IMR-90 (cell line): ENCODE measurements around the gene CUEDC2. TPM values are rescaled to one million over a fixed set of nuclear protein-coding genes. Genes with fewer than 3 reads are reported as not detected.

Source experiments
- ATAC-seq: fragments of 200-7000 bp; cut with Tn5 transposase; 2 replicates; pipeline ENCODE4 v1.9.1; 2020; ENCODE audit warnings: low read depth, mild to moderate bottlenecking, moderate library complexity
- BruUV-seq: library from RNA; stranded (reverse); fragments of 400-500 nt; replicated peaks from 2 replicates; lab custom pipeline; 2021; lab: Mats Ljungman, UMichigan
- CTCF ChIA-PET: fragments of 300-600 bp; formaldehyde crosslinking; extraction: SDS; loops from one replicate; lab custom pipeline; 2021; ENCODE audit warnings: antibody characterized with exemption; lab: Yijun Ruan, JAX
- POLR2A ChIA-PET: fragments of 300-600 bp; sonication (Branson Sonifier 250); formaldehyde crosslinking; loops from one replicate; lab custom pipeline; 2022; ENCODE audit warnings: antibody characterized with exemption; ENCODE audit not compliant: unreplicated experiment; lab: Charles Lee
- DNase-seq: peaks from one replicate; pipeline ENCODE4 v3.0.0; 2013
- H2AFZ ChIP-seq: replicated peaks from 2 replicates; pipeline ENCODE3; 2013; ENCODE audit warnings: low read length, mild to moderate bottlenecking; ENCODE audit not compliant: poor library complexity
- H2AK5ac ChIP-seq: 2 replicates; pipeline ENCODE4 v1.6.1; 2013; ENCODE audit warnings: low read depth, low read length, inconsistent platforms
- H2AK9ac ChIP-seq: replicated peaks from 2 replicates; pipeline ENCODE3; 2013; ENCODE audit warnings: mild to moderate bottlenecking, low read depth, low read length, moderate library complexity; ENCODE audit not compliant: poor library complexity
- H2BK120ac ChIP-seq: 2 replicates; pipeline ENCODE4 v1.6.1; 2013; ENCODE audit warnings: low read depth, low read length, inconsistent platforms
- H2BK15ac ChIP-seq: 3 replicates; pipeline ENCODE4 v1.6.1; 2013; ENCODE audit warnings: low read depth, low read length, inconsistent platforms
- H2BK20ac ChIP-seq: 2 replicates; pipeline ENCODE4 v1.6.1; 2013; ENCODE audit warnings: low read depth, mild to moderate bottlenecking, inconsistent platforms, low read length, moderate library complexity
- H2BK5ac ChIP-seq: 2 replicates; pipeline ENCODE4 v1.6.1; 2013; ENCODE audit warnings: mild to moderate bottlenecking, low read depth, low read length, inconsistent platforms; ENCODE audit not compliant: poor library complexity, severe bottlenecking
- H3K14ac ChIP-seq: replicated peaks from 2 replicates; pipeline ENCODE4 v1.6.1; 2013; ENCODE audit warnings: low read depth, low read length, inconsistent platforms
- H3K18ac ChIP-seq: 2 replicates; pipeline ENCODE4 v1.6.1; 2013; ENCODE audit warnings: low read depth, low read length, control low read depth
- H3K23ac ChIP-seq: 2 replicates; pipeline ENCODE4 v1.6.1; 2013; ENCODE audit warnings: low read depth, low read length, inconsistent platforms
- H3K27ac ChIP-seq: 2 replicates; pipeline ENCODE4 v1.5.1; 2013; ENCODE audit warnings: mild to moderate bottlenecking, control low read depth, low read length; ENCODE audit not compliant: insufficient read depth
- H3K27me3 ChIP-seq: 2 replicates; pipeline ENCODE4 v1.6.1; 2013; ENCODE audit warnings: low read length; ENCODE audit not compliant: control insufficient read depth, insufficient read depth
- H3K36me3 ChIP-seq: 2 replicates; pipeline ENCODE4 v1.6.1; 2013; ENCODE audit warnings: low read length, mixed read lengths; ENCODE audit not compliant: control insufficient read depth, insufficient read depth
- H3K4ac ChIP-seq: 2 replicates; pipeline ENCODE4 v1.6.1; 2013; ENCODE audit warnings: low read depth, low read length, inconsistent platforms
- H3K4me1 ChIP-seq: 2 replicates; pipeline ENCODE4 v1.6.1; 2013; ENCODE audit warnings: low read length, mixed read lengths; ENCODE audit not compliant: control insufficient read depth, insufficient read depth
- H3K4me2 ChIP-seq: 2 replicates; pipeline ENCODE4 v1.6.1; 2013; ENCODE audit warnings: low read depth, mild to moderate bottlenecking, control low read depth, low read length, moderate library complexity
- H3K4me3 ChIP-seq: 2 replicates; pipeline ENCODE4 v1.5.1; 2013; ENCODE audit warnings: low read depth, mild to moderate bottlenecking, control low read depth, low read length, moderate library complexity; ENCODE audit not compliant: insufficient read depth
- H3K56ac ChIP-seq: 2 replicates; pipeline ENCODE4 v1.6.1; 2013; ENCODE audit warnings: low read length, inconsistent platforms; ENCODE audit not compliant: insufficient read depth; ENCODE audit errors: extremely low read depth
- H3K79me1 ChIP-seq, 2 experiments: 2 replicates each; pipeline ENCODE4 v1.6.1; 2013; ENCODE audit warnings: low read length in 2 of 2, inconsistent platforms in 1 of 2, low read depth in 1 of 2
- H3K9ac ChIP-seq: 2 replicates; pipeline ENCODE4 v1.6.1; 2013; ENCODE audit warnings: low read depth, low read length, control low read depth
- H3K9me1 ChIP-seq: 2 replicates; pipeline ENCODE4 v1.6.1; 2013; ENCODE audit warnings: low read length, inconsistent platforms; ENCODE audit not compliant: insufficient read depth
- H3K9me3 ChIP-seq: 2 replicates; pipeline ENCODE4 v1.6.1; 2013; ENCODE audit warnings: low read length; ENCODE audit not compliant: control insufficient read depth, insufficient read depth
- H4K20me1 ChIP-seq: 2 replicates; pipeline ENCODE4 v1.6.1; 2013; ENCODE audit warnings: low read length, inconsistent platforms; ENCODE audit not compliant: insufficient read depth
- H4K5ac ChIP-seq: 2 replicates; pipeline ENCODE4 v1.6.1; 2013; ENCODE audit warnings: mild to moderate bottlenecking, low read depth, low read length, control low read depth
- H4K8ac ChIP-seq, 2 experiments: 2 replicates each; pipeline ENCODE4 v1.6.1; 2013; ENCODE audit warnings: low read depth in 2 of 2, low read length in 2 of 2, control low read depth in 1 of 2, inconsistent platforms in 1 of 2
- H4K91ac ChIP-seq: 2 replicates; pipeline ENCODE4 v1.6.1; 2013; ENCODE audit warnings: low read depth, low read length, inconsistent platforms; ENCODE audit not compliant: insufficient read depth
- BHLHE40 ChIP-seq: fragments of 150-350 bp; IDR thresholded peaks from 2 replicates; pipeline ENCODE4 v1.6.1; 2016; ENCODE audit warnings: mild to moderate bottlenecking, low read depth, low read length
- CEBPB ChIP-seq: IDR thresholded peaks from 2 replicates; pipeline ENCODE4 v1.6.1; 2012; ENCODE audit warnings: low read depth, low read length, improper control_type of control experiment
- CHD1 ChIP-seq: IDR thresholded peaks from 2 replicates; pipeline ENCODE4 v1.6.1; 2012; ENCODE audit warnings: low read depth, low read length, improper control_type of control experiment
- FOS ChIP-seq: fragments of 150-350 bp; IDR thresholded peaks from 2 replicates; pipeline ENCODE4 v1.6.1; 2016; ENCODE audit warnings: low read depth, low read length
- MAFK ChIP-seq: IDR thresholded peaks from 2 replicates; pipeline ENCODE4 v1.6.1; 2012; ENCODE audit warnings: low read depth, low read length, improper control_type of control experiment
- MAZ ChIP-seq: IDR thresholded peaks from 2 replicates; pipeline ENCODE4 v1.6.1; 2012; ENCODE audit warnings: low read depth, mild to moderate bottlenecking, low read length, improper control_type of control experiment, moderate library complexity, borderline replicate concordance
- MXI1 ChIP-seq: IDR thresholded peaks from 2 replicates; pipeline ENCODE4 v1.6.1; 2012; ENCODE audit warnings: low read depth, mild to moderate bottlenecking, low read length, moderate library complexity, borderline replicate concordance
- NFE2L2 ChIP-seq: fragments of 150-350 bp; IDR thresholded peaks from 2 replicates; pipeline ENCODE4 v1.6.1; 2016; ENCODE audit warnings: low read depth, mild to moderate bottlenecking, low read length
- POLR2A ChIP-seq: IDR thresholded peaks from 2 replicates; pipeline ENCODE4 v1.6.1; 2012; ENCODE audit warnings: mild to moderate bottlenecking, low read depth, low read length
- RAD21 ChIP-seq: IDR thresholded peaks from 2 replicates; pipeline ENCODE4 v1.6.1; 2012; ENCODE audit warnings: low read length, improper control_type of control experiment
- RCOR1 ChIP-seq: IDR thresholded peaks from 2 replicates; pipeline ENCODE4 v1.6.1; 2012; ENCODE audit warnings: mild to moderate bottlenecking, low read length, improper control_type of control experiment; ENCODE audit not compliant: insufficient replicate concordance
- RFX5 ChIP-seq: IDR thresholded peaks from 2 replicates; pipeline ENCODE4 v1.8.0; 2012; ENCODE audit warnings: low read depth, mild to moderate bottlenecking, low read length, moderate library complexity
- SMC3 ChIP-seq: fragments of 150-350 bp; IDR thresholded peaks from 2 replicates; pipeline ENCODE4 v1.6.1; 2016; ENCODE audit warnings: low read depth, mild to moderate bottlenecking, antibody characterized with exemption, low read length, moderate library complexity
- WGBS, 2 experiments: methylation state at CpG; one replicate each; pipeline versions ENCODE4 v1.1.5 to v1.1.7; 2013; ENCODE audit warnings: missing lambda C conversion rate in 2 of 2; ENCODE audit not compliant: insufficient read length in 1 of 2; ENCODE audit errors: extremely low coverage in 2 of 2; 5-methylcytosine and 5-hydroxymethylcytosine counted together
- dilution Hi-C: fragments of 300-500 bp; cut with HindIII; formaldehyde crosslinking; loops from one replicate; pipeline ENCODE4 v1.14.3; 2018; ENCODE audit warnings: low sequenced_read_pairs; ENCODE audit not compliant: unreplicated experiment
- in situ Hi-C: fragments of 300-500 bp; cut with MboI; formaldehyde crosslinking; loops from 3 replicates; pipeline ENCODE4 v1.14.3; 2019; ENCODE audit warnings: low sequenced_read_pairs, inconsistent platforms, mixed read lengths
- intact Hi-C: fragments of 100-400 bp; cut with micrococcal nuclease; formaldehyde crosslinking; loops from 2 replicates; pipeline ENCODE4 v1.10.0; 2022
- polyA plus RNA-seq, 3 experiments: library from polyadenylated mRNA; depleted of rRNA; stranded (reverse); fragments of >200 nt; gene quantifications; 2 replicates each; pipeline ENCODE4 v1.2.3, GENCODE V29; 2012; ENCODE audit warnings: low replicate concordance in 1 of 3
- total RNA-seq: library from RNA; depleted of rRNA; stranded (reverse); fragments of >200 nt; gene quantifications from 2 replicates; pipeline ENCODE4 v1.2.3, GENCODE V29; 2012
- TF ChIP-seq, protein P1 (sequence below): conservative IDR thresholded peaks from 2 replicates; pipeline ENCODE4 v1.5.1; 2012; ENCODE audit warnings: mild to moderate bottlenecking, low read depth, low read length, improper control_type of control experiment
- TF ChIP-seq, protein P2 (sequence below): fragments of 150-350 bp; IDR thresholded peaks from 2 replicates; pipeline ENCODE4 v1.6.1; 2016; ENCODE audit warnings: low read depth, mild to moderate bottlenecking, low read length, moderate library complexity, borderline replicate concordance
- TF ChIP-seq, protein P3 (sequence below): fragments of 150-350 bp; IDR thresholded peaks from 2 replicates; pipeline ENCODE4 v1.6.1; 2017; ENCODE audit warnings: mild to moderate bottlenecking, antibody characterized with exemption, low read length, low read depth

The CUEDC2 gene
- total and polyA plus RNA-seq, 2 of the 4 experiments (the other 2 are of a cell fraction) = 55.7 to 84.9 TPM

DNA sequence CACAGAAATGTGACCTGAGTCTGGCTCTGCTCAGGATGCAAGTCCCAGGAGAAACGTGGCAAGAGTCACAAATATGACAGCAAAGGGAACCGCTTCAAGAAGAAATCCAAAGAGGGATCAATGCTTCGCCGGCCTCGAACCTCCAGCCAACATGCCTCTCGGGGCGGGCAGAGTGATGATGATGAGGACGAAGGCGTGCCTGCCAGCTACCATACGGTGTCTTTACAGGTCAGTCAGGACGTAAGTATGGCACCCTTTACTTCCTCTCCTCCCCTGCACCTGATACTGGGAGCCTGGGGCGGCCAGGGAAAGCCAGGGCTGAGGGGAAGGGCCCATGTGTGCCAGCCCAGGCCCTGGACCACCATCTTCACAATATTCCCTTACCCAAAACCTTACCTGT is 55.5 kb downstream of the CUEDC2 start:
- H4K8ac ChIP-seq = no peak overlapping the region
- intact Hi-C loops (no loop called here), dilution Hi-C loops (no loop called here), in situ Hi-C loops (no loop called here)
- H2AFZ ChIP-seq = no peak overlapping the region
- no peak overlapping the region for H3K27ac ChIP-seq
- WGBS, 2 experiments = 93% methylated on average over 2 of the region's 12 CpGs; no CpG with 5 or more reads in 1 of the 2 experiments
- no peak overlapping the region for H3K23ac ChIP-seq
- H2BK5ac ChIP-seq = no peak overlapping the region
- H3K4me3 ChIP-seq = no peak overlapping the region
- no TSS peak for BruUV-seq
- H3K4me1 ChIP-seq = no peaks in the 10 kb centered on the region
- H4K91ac ChIP-seq = no peak overlapping the region
- H2AK9ac ChIP-seq = no peak overlapping the region
- no peak overlapping the region for H2BK120ac ChIP-seq
- no peak overlapping the region for H3K4me2 ChIP-seq
- H3K9ac ChIP-seq = no peak overlapping the region
- no peak overlapping the region for H2AK5ac ChIP-seq
- CTCF ChIA-PET = interaction anchor here (1.4 kb wide), 1 partner anchor 17 kb away, joined by 3 read pairs; no protein-coding TSS in a partner anchor
- no peaks in the 10 kb centered on the region; a peak in 1 of 4 replicates for H3K79me1 ChIP-seq
- TF ChIP-seq MXI1 (no peak), CEBPB (no peak), CHD1 (no peak), RFX5 (no peak), MAFK (no peak), RAD21 (no peak), FOS (no peak), SMC3 (no peak), MAZ (no peak), RCOR1 (no peak), NFE2L2 (no peak), BHLHE40 (no peak), POLR2A (no peak)
- TF ChIP-seq, protein P1, sequence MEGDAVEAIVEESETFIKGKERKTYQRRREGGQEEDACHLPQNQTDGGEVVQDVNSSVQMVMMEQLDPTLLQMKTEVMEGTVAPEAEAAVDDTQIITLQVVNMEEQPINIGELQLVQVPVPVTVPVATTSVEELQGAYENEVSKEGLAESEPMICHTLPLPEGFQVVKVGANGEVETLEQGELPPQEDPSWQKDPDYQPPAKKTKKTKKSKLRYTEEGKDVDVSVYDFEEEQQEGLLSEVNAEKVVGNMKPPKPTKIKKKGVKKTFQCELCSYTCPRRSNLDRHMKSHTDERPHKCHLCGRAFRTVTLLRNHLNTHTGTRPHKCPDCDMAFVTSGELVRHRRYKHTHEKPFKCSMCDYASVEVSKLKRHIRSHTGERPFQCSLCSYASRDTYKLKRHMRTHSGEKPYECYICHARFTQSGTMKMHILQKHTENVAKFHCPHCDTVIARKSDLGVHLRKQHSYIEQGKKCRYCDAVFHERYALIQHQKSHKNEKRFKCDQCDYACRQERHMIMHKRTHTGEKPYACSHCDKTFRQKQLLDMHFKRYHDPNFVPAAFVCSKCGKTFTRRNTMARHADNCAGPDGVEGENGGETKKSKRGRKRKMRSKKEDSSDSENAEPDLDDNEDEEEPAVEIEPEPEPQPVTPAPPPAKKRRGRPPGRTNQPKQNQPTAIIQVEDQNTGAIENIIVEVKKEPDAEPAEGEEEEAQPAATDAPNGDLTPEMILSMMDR = no peak
- TF ChIP-seq, protein P2, sequence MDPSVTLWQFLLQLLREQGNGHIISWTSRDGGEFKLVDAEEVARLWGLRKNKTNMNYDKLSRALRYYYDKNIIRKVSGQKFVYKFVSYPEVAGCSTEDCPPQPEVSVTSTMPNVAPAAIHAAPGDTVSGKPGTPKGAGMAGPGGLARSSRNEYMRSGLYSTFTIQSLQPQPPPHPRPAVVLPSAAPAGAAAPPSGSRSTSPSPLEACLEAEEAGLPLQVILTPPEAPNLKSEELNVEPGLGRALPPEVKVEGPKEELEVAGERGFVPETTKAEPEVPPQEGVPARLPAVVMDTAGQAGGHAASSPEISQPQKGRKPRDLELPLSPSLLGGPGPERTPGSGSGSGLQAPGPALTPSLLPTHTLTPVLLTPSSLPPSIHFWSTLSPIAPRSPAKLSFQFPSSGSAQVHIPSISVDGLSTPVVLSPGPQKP = no peak
- TF ChIP-seq, protein P3, sequence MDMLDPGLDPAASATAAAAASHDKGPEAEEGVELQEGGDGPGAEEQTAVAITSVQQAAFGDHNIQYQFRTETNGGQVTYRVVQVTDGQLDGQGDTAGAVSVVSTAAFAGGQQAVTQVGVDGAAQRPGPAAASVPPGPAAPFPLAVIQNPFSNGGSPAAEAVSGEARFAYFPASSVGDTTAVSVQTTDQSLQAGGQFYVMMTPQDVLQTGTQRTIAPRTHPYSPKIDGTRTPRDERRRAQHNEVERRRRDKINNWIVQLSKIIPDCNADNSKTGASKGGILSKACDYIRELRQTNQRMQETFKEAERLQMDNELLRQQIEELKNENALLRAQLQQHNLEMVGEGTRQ = no peak
- H2BK20ac ChIP-seq = no peak overlapping the region
- ATAC-seq (no peak), DNase-seq (no peak)
- H3K14ac ChIP-seq = no peak overlapping the region
- H4K5ac ChIP-seq = no peak overlapping the region
- POLR2A ChIA-PET = no interaction called here
- H3K56ac ChIP-seq = no peak overlapping the region
- no peak overlapping the region for H3K18ac ChIP-seq
- no peak overlapping the region for H2BK15ac ChIP-seq
- no peaks in the 10 kb centered on the region for H3K9me1 ChIP-seq
- no peaks in the 10 kb centered on the region for H3K27me3 ChIP-seq
- 0 out of 2 replicates have a peak, but pooled peaks cover 4% of the 10 kb centered on the region for H4K20me1 ChIP-seq
- no peak overlapping the region for H3K4ac ChIP-seq
- H3K36me3 ChIP-seq = peaks cover 62% of the 10 kb centered on the region
- H3K9me3 ChIP-seq = no peaks in the 10 kb centered on the region
